Hematopoietic multipotent progenitor cell treated with erythropoietin and hydrocortisone succinate and interleukin-3 and kit ligand, for 4 days (in vitro differentiated cells): ENCODE data around the gene HAUS7.
"Not testable (repeated sequence)": the region's sequence is repeated elsewhere in the genome, so short reads cannot be mapped to it uniquely, and the experiment has no call there.

ENCODE experiments used
- DNase-seq: peaks from one replicate; pipeline ENCODE4 v3.0.0-alpha.2; 2015

The HAUS7 gene

GRCh38 chrX:153406011-153406410, 64.4 kb downstream of the HAUS7 start:
- DNase-seq: no peak

DNA sequence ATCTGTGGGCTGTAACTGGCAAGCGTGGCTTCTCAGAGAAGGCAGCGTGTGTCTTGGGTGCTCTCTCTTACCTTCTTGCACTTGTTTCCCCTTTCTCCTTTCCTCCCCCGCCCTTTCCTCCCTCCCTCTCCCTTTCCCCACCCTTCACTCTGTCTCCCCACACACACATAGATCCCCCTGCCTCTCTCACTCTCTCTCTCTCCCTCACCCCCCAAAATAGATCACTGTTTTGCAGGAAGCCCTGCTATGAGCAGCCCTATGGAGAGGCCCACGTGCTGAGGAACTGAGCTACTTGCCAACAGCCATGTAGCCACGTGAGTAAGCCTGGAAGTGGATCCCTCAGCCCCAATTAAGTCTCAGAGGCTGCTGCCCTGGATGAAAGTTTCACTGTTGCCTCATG, 65.0 kb downstream of the HAUS7 start:
- DNase-seq: no peak

DNA sequence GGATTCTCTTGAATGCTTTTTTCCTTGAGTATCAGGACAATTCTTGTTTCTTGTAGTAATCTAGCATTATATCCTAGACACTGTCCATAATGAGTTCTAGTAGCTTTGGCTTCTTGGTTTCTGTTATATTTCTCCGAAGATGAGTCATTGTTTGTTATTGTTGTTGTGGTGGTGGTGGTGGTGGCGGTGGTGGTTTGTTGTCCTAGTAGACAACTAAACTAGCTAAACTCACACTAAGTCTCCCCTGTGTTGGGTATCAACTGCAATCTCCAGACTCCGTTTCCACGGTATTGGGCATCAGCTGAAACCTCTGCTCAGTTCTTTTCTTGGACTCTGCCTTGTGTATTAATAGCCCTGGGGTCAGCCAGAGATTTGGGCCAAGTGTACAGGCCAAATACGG, 66.0 kb downstream of the HAUS7 start:
- not testable (repeated sequence) for DNase-seq

GRCh38 chrX:153401133-153401764, 69.1 kb downstream of the HAUS7 start, which contains the start of gene PNMA6E:
PNMA6E (minus strand) TSS chrX:153401350; CDS start chrX:153398849, 2,501 bp downstream.
- no peak for DNase-seq

DNA sequence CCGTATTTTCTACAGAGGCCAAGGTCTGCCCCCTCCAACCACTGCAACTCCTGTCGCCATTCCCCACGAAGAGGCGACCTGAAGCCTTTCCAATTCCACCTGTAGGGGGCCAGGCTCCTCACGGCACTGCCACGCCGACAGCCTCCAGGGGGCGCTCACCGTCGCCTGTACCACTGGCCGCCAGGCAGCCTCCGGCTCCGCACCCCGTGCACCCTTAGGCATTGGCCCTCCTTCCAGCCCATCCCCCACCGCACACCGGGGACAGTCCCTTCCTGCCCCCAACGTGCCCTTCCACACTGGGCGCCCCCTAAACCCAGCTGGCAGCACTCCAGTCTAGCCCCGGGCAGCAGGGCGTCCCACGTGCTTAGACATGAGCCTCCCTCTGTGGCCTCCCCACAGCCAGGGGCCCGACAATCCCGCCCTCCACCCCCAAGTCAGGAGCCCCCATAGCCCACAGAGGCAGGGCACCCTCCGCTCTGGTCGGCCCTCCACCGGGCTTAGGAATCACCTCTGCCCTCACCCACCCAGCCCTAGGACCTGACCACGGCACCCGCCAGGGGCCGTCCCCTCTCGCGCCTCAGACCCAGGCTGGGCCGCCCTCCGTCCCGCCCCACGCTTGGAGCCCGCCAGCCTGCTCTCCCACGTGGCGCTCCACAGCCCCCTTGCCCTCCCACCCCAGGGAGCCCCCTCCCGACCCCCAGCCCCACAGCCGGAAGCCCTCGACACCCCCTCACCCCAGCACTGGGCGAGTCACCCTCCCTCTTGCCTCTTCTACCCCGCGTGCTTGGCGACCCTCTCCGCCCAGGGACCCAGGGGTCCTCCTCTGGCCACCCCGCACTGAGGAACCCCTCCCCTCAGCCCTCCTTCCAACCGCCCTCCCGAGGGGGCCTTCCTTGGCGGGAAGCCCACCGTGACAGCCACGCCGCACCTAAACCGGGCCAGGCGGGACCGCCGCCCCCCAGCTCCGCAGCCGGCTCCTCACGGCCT, 69.9 kb downstream of the HAUS7 start:
- peak; percentile 66 for DNase-seq

DNA sequence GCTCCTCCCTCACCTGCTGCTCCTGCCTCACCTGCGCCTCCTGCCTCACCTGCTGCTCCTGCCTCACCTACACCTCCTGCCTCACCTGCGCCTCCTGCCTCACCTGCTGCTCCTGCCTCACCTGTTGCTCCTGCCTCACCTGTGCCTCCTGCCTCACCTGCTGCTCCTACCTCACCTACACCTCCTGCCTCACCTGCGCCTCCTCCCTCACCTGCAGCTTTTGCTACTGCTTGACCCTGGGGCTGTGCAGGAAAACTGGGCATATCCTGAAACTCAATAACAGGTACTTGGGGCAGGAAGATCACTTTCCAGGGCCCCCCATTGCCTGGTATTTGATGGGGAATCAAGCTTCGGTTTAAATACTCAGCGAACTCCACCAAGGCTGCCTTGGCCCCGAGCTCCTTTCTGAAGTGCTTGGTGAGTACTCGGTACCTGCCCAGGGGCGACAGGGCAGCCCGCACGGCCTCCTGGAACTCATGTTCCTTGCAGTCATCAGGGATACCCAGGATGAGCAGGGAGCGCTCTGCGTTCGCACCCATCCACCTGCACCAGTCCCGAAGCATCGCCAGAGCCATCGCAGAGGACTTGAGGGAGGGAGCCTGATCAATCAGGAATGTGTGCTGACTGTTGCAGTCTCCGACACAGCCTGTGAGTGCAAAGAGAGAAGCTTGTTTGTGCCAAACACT, 72.0 kb downstream of the HAUS7 start:
- no peak for DNase-seq
